OCI-LY1 (cell line): ENCODE results near the gene ZYG11B.
"Not testable (repeated sequence)": the region's sequence is repeated elsewhere in the genome, so short reads cannot be mapped to it uniquely, and the experiment has no call there.

Experiments
- H2AFZ ChIP-seq: fragments of 200-600 bp; sonication (generic), shearing (Covaris generic); 2 replicates; pipeline ENCODE4 v1.6.0; 2014; ENCODE audit warnings: antibody characterized with exemption, mild to moderate bottlenecking, low read length
- H3F3A ChIP-seq: fragments of 200-600 bp; sonication (generic), shearing (Covaris generic); 2 replicates; pipeline ENCODE4 v1.6.0; 2014; ENCODE audit warnings: mild to moderate bottlenecking, antibody characterized with exemption, low read length, moderate library complexity; ENCODE audit not compliant: insufficient read depth
- H3K27ac ChIP-seq: fragments of 200-600 bp; sonication (generic); 2 replicates; pipeline ENCODE4 v1.5.1; 2014; ENCODE audit warnings: low read length, mixed run types, mild to moderate bottlenecking, low read depth; ENCODE audit not compliant: poor library complexity, severe bottlenecking
- H3K27me3 ChIP-seq: fragments of 200-600 bp; sonication (generic); 2 replicates; pipeline ENCODE4 v1.6.0; 2014; ENCODE audit warnings: antibody characterized with exemption, mild to moderate bottlenecking, low read length, moderate library complexity; ENCODE audit not compliant: insufficient read depth
- H3K36me3 ChIP-seq: fragments of 200-600 bp; sonication (generic); 2 replicates; pipeline ENCODE4 v1.6.1; 2014; ENCODE audit warnings: mild to moderate bottlenecking, antibody characterized with exemption, low read length, moderate library complexity, mixed read lengths; ENCODE audit not compliant: insufficient read depth
- H3K4me1 ChIP-seq: fragments of 200-600 bp; sonication (generic); 2 replicates; pipeline ENCODE4 v1.5.1; 2014; ENCODE audit warnings: mild to moderate bottlenecking, low read length, moderate library complexity; ENCODE audit not compliant: insufficient read depth, severe bottlenecking
- H3K4me2 ChIP-seq: fragments of 200-600 bp; sonication (generic), shearing (Covaris generic); 2 replicates; pipeline ENCODE4 v1.6.1; 2014; ENCODE audit warnings: low read length
- H3K4me3 ChIP-seq: fragments of 200-600 bp; sonication (generic); 2 replicates; pipeline ENCODE4 v1.5.1; 2014; ENCODE audit warnings: low read length, low read depth, mild to moderate bottlenecking, mixed read lengths; ENCODE audit not compliant: poor library complexity, severe bottlenecking
- H3K79me2 ChIP-seq: fragments of 200-600 bp; shearing (Covaris generic); 2 replicates; pipeline ENCODE4 v1.6.1; 2016; ENCODE audit warnings: mixed run types, low read length, mixed read lengths; ENCODE audit not compliant: insufficient read depth
- H3K9ac ChIP-seq: fragments of 200-600 bp; sonication (generic), shearing (Covaris generic); 2 replicates; pipeline ENCODE4 v1.6.1; 2014; ENCODE audit warnings: mild to moderate bottlenecking, low read length, mixed read lengths
- H3K9me2 ChIP-seq: fragments of 200-600 bp; sonication (generic), shearing (Covaris generic); 2 replicates; pipeline ENCODE4 v1.6.1; 2014; ENCODE audit warnings: low read depth, mild to moderate bottlenecking, low read length, mixed read lengths
- H3K9me3 ChIP-seq: fragments of 200-600 bp; shearing (Covaris generic); 2 replicates; pipeline ENCODE4 v1.6.1; 2014; ENCODE audit warnings: low read length, mixed read lengths
- H4K20me1 ChIP-seq: fragments of 200-600 bp; sonication (generic), shearing (Covaris generic); 2 replicates; pipeline ENCODE4 v1.6.0; 2016; ENCODE audit warnings: mild to moderate bottlenecking, low read length; ENCODE audit not compliant: insufficient read depth
- CTCF ChIP-seq: fragments of 200-600 bp; sonication (generic), shearing (Covaris generic); IDR thresholded peaks from 2 replicates; pipeline ENCODE4 v1.5.1; 2017; ENCODE audit warnings: mild to moderate bottlenecking, antibody characterized with exemption, low read length, moderate library complexity, mixed read lengths
- EZH2 ChIP-seq: fragments of 200-600 bp; sonication (generic), shearing (Covaris generic); IDR thresholded peaks from 2 replicates; pipeline ENCODE4 v1.8.0; 2017; ENCODE audit warnings: borderline replicate concordance, mixed run types, mild to moderate bottlenecking, antibody characterized with exemption, low read length, moderate library complexity, mixed read lengths

Gene ZYG11B

GRCh38 chr1:52733368-52733767, 7.1 kb downstream of the ZYG11B start:
- H3K9me2 ChIP-seq: no peaks in the 10 kb centered on the region
- peaks cover 5% of the 10 kb centered on the region for H3K4me1 ChIP-seq
- H3K27ac ChIP-seq: no peak overlapping the region
- H3K79me2 ChIP-seq: 0 out of 2 replicates have a peak, but pooled peaks cover 3% of the 10 kb centered on the region
- no peaks in the 10 kb centered on the region for H3K27me3 ChIP-seq
- no peak overlapping the region for H3K4me2 ChIP-seq
- H3K9ac ChIP-seq: no peak overlapping the region
- H2AFZ ChIP-seq: no peak overlapping the region
- H3K4me3 ChIP-seq: no peak overlapping the region
- H3K9me3 ChIP-seq: no peaks in the 10 kb centered on the region
- peaks cover 7% of the 10 kb centered on the region; the same call in 1 of the 2 replicates for H3K36me3 ChIP-seq
- no peaks in the 10 kb centered on the region for H3F3A ChIP-seq
- H4K20me1 ChIP-seq: no peaks in the 10 kb centered on the region
- TF ChIP-seq CTCF (no peak), EZH2 (no peak)

GRCh38 chr1:52735371-52735770, 9.1 kb downstream of the ZYG11B start:
- H3K36me3 ChIP-seq, H3K9me2 ChIP-seq, H3F3A ChIP-seq, H3K27ac ChIP-seq, H2AFZ ChIP-seq, H3K27me3 ChIP-seq, H3K9me3 ChIP-seq, H3K4me3 ChIP-seq, H4K20me1 ChIP-seq, H3K4me2 ChIP-seq, H3K79me2 ChIP-seq, H3K9ac ChIP-seq, H3K4me1 ChIP-seq: not testable (repeated sequence)

- no peak overlapping the region for H2AFZ ChIP-seq
- no peaks in the 10 kb centered on the region for H3K4me1 ChIP-seq
- H3K36me3 ChIP-seq: 0 out of 2 replicates have a peak, but pooled peaks cover 3% of the 10 kb centered on the region
- H4K20me1 ChIP-seq: no peaks in the 10 kb centered on the region
- H3K27me3 ChIP-seq: no peaks in the 10 kb centered on the region
- no peaks in the 10 kb centered on the region for H3K79me2 ChIP-seq
- H3K4me2 ChIP-seq: no peak overlapping the region
- no peaks in the 10 kb centered on the region for H3K9me2 ChIP-seq
- H3K9ac ChIP-seq: no peak overlapping the region
- TF ChIP-seq EZH2 (no peak), CTCF (no peak)
- no peak overlapping the region for H3K27ac ChIP-seq
- H3K4me3 ChIP-seq: no peak overlapping the region
- no peaks in the 10 kb centered on the region for H3F3A ChIP-seq
- H3K9me3 ChIP-seq: no peaks in the 10 kb centered on the region
These were observed 11.9 kb downstream of the ZYG11B start for GRCh38 chr1:52738148-52738547.

- Histone ChIP-seq H3K4me3 (no peak overlapping the region), H3K9ac (no peak overlapping the region), H3K9me2 (no peaks in the 10 kb centered on the region), H3K36me3 (0 out of 2 replicates have a peak, but pooled peaks cover 3% of the 10 kb centered on the region), H3K27me3 (no peaks in the 10 kb centered on the region), H3K4me2 (no peak overlapping the region), H3K4me1 (no peaks in the 10 kb centered on the region), H3F3A (no peaks in the 10 kb centered on the region), H4K20me1 (no peaks in the 10 kb centered on the region), H3K79me2 (no peaks in the 10 kb centered on the region), H3K9me3 (no peaks in the 10 kb centered on the region), H3K27ac (no peak overlapping the region), H2AFZ (no peak overlapping the region)
- TF ChIP-seq CTCF (no peak), EZH2 (no peak)
These were observed 12.6 kb downstream of the ZYG11B start for GRCh38 chr1:52738893-52739292.
